ENCODE data around the gene MIA2.

DNA sequence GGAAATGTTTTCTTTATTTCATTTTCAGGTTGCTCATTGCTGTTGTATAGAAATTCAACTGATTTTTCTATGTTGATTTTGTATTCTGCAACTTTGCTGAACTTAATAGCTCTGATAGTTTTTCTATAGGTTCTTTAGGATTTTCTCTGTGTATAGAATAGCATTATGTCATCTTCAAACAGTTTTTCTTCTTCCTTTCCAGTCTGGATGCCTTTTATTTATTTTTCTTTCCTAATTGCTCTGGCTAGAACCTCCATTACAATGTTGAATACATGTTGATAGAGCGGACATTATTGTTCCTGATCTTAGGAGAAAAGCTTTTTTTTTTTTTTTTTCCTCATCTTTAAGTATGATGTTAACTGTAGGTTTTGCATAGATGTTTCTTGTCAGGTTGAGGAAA is 39.2 kb downstream of the MIA2 start:
- TF ChIP-seq, protein P1, sequence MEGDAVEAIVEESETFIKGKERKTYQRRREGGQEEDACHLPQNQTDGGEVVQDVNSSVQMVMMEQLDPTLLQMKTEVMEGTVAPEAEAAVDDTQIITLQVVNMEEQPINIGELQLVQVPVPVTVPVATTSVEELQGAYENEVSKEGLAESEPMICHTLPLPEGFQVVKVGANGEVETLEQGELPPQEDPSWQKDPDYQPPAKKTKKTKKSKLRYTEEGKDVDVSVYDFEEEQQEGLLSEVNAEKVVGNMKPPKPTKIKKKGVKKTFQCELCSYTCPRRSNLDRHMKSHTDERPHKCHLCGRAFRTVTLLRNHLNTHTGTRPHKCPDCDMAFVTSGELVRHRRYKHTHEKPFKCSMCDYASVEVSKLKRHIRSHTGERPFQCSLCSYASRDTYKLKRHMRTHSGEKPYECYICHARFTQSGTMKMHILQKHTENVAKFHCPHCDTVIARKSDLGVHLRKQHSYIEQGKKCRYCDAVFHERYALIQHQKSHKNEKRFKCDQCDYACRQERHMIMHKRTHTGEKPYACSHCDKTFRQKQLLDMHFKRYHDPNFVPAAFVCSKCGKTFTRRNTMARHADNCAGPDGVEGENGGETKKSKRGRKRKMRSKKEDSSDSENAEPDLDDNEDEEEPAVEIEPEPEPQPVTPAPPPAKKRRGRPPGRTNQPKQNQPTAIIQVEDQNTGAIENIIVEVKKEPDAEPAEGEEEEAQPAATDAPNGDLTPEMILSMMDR (IDR thresholded peaks at IDR 0.05) = no peak
- TF ChIP-seq POLR2A (IDR thresholded peaks at IDR 0.05; ENCODE audit: low read depth) (no peak), POLR2AphosphoS5 (IDR thresholded peaks at IDR 0.05) (no peak)
